GM21360 (cell line): ENCODE results near the gene S100Z.
"Not testable (repeated sequence)": the region's sequence is repeated elsewhere in the genome, so short reads cannot be mapped to it uniquely, and the experiment has no call there.

Experiments
- ATAC-seq: cut with Tn5 transposase; IDR thresholded peaks from one replicate; pipeline ENCODE4 v1.9.1; 2021; ENCODE audit warnings: mild to moderate bottlenecking, moderate library complexity; ENCODE audit not compliant: unreplicated experiment

S100Z gene

GRCh38 chr5:76945238-76945637 lies 95.4 kb downstream of the S100Z start:
- ATAC-seq, result not testable (repeated sequence)

- ATAC-seq, result no peak
Observed at GRCh38 chr5:76946090-76946489, 96.3 kb downstream of the S100Z start.

- ATAC-seq, result no peak
Observed at GRCh38 chr5:76947082-76947503, 97.3 kb downstream of the S100Z start.

GRCh38 chr5:76952795-76953536 lies 103.2 kb downstream of the S100Z start, which contains the start of gene CRHBP:
TSS of gene CRHBP (plus strand) at chr5:76953045. CDS start at chr5:76953135, 90 bp downstream.
- no peak for ATAC-seq

GRCh38 chr5:76953551-76954382 lies 104.0 kb downstream of the S100Z start:
- ATAC-seq, result no peak

DNA sequence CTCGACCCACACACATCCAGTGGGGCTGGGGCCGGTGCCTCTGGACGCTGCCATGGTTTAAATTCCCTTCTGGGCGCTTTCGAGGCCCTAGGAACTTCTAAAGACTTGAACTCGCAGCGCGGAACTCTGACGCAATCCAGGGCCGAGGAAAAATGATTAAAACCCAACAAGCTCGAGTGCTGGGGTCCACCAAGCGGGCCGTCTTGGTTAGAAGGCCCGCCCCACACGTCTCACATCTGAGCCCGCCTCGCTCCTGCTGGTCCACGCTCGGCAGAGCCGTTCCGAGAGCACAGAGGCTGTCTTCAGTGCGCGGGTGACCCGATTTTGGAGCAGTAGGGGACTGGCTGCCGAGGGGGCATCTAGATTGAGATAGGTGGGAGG lies 104.6 kb downstream of the S100Z start:
- ATAC-seq, result no peak

DNA sequence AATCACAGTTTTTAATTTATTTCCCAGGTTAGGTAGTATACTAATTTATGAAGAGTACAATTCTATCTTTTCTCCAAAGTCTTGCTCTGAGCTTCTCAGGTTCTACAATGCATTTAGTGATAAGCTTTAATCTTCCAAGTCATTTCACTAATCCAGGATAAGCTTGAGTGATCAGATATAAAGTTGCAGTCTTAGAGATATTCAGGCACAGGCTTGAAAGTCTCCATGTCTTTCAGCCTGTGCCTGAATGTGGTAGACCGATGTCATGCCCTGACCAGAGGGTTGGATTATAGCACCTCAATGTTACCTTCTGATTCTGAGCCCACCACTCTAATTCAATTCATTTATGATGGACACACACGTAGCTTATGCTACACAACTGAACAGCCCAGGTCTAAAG lies 106.2 kb downstream of the S100Z start:
- ATAC-seq, result no peak

- ATAC-seq, result no peak
Observed at GRCh38 chr5:76958991-76959767, 109.4 kb downstream of the S100Z start.

- ATAC-seq, result no peak
Observed at GRCh38 chr5:76960004-76960625, 110.3 kb downstream of the S100Z start.

DNA sequence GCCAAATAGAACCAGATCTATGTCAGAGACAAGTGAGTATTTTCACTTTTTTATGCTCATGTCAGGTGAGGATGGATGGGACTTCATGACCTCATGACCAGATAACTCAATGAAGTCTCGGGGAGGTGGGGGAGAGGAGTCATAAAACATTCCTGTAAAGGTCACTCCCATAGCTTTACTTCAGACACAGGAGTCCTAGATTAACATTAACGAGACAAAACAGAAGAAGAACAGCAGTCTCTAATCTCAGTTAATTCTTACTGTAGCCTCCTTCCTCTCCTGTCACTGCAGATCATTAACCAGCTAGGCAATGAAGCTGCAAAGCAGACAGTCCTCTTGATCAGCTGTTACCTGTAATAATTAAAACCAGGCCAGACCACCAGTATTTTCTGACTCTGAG lies 114.2 kb downstream of the S100Z start:
- no peak for ATAC-seq
